Epidermal melanocyte (primary cell): ENCODE data around the gene INSIG1.

Experiments used
- DNase-seq: peaks from one replicate; pipeline ENCODE4 v3.0.0; 2011; ENCODE audit warnings: low spot score; ENCODE audit not compliant: insufficient read length

Gene INSIG1

GRCh38 chr7:155297517-155298287 lies at the start of gene INSIG1:
Gene INSIG1 (plus strand): TSS chr7:155297878. CDS start chr7:155298286, 408 bp downstream.
- peak; percentile 87 for DNase-seq

GRCh38 chr7:155248366-155248756 lies 49.3 kb upstream of the INSIG1 start:
- DNase-seq, result no peak

- DNase-seq, result no peak
Observed at GRCh38 chr7:155251831-155252230, 45.8 kb upstream of the INSIG1 start.

GRCh38 chr7:155252444-155252887 lies 45.2 kb upstream of the INSIG1 start:
- DNase-seq, result no peak

GRCh38 chr7:155252892-155253501 lies 44.7 kb upstream of the INSIG1 start:
- DNase-seq, result no peak

- no peak for DNase-seq
Observed at GRCh38 chr7:155254018-155254417, 43.7 kb upstream of the INSIG1 start.

- no peak for DNase-seq
Observed at GRCh38 chr7:155255071-155255470, 42.6 kb upstream of the INSIG1 start.

- DNase-seq, result no peak
Observed at GRCh38 chr7:155255621-155256020, 42.1 kb upstream of the INSIG1 start.

- no peak for DNase-seq
Observed at GRCh38 chr7:155256081-155256760, 41.5 kb upstream of the INSIG1 start.

- no peak for DNase-seq
Observed at GRCh38 chr7:155256761-155257481, 40.8 kb upstream of the INSIG1 start.

GRCh38 chr7:155257482-155258225 lies 40.0 kb upstream of the INSIG1 start:
- no peak for DNase-seq

GRCh38 chr7:155258226-155258560 lies 39.5 kb upstream of the INSIG1 start:
- peak; percentile 51 for DNase-seq

GRCh38 chr7:155259866-155260497 lies 37.7 kb upstream of the INSIG1 start:
- DNase-seq, result no peak

GRCh38 chr7:155260498-155260872 lies 37.2 kb upstream of the INSIG1 start:
- DNase-seq, result no peak

- DNase-seq, result no peak
Observed at GRCh38 chr7:155261031-155261985, 36.4 kb upstream of the INSIG1 start.

GRCh38 chr7:155262031-155262430 lies 35.6 kb upstream of the INSIG1 start:
- DNase-seq, result no peak

- no peak for DNase-seq
Observed at GRCh38 chr7:155263051-155263450, 34.6 kb upstream of the INSIG1 start.

- DNase-seq, result no peak
Observed at GRCh38 chr7:155263581-155264143, 34.0 kb upstream of the INSIG1 start.

GRCh38 chr7:155265144-155265543 lies 32.5 kb upstream of the INSIG1 start:
- DNase-seq, result no peak
